GM23338 (cell line): Measurements from ENCODE around the gene TOX2. TPM values are rescaled to one million over a fixed set of nuclear protein-coding genes. Genes with fewer than 3 reads are reported as not detected.

Experiments
- ATAC-seq: fragments of 200-7000 bp; cut with Tn5 transposase; 3 replicates; pipeline ENCODE4 v1.9.1; 2020
- DNase-seq: peaks from one replicate; pipeline ENCODE4 v3.0.0-alpha.2; 2015; ENCODE audit warnings: low spot score
- H2AFZ ChIP-seq: fragments of 200-600 bp; sonication (generic); 2 replicates; pipeline ENCODE4 v1.8.0; 2016; ENCODE audit warnings: antibody characterized with exemption, mild to moderate bottlenecking, moderate library complexity
- H3F3A ChIP-seq: fragments of 200-600 bp; sonication (generic); replicated peaks from 2 replicates; pipeline ENCODE4 v1.8.0; 2017; ENCODE audit warnings: antibody characterized with exemption, mixed run types, low read depth
- H3K27ac ChIP-seq: fragments of 200-600 bp; sonication (generic); 2 replicates; pipeline ENCODE4 v1.6.1; 2016; ENCODE audit warnings: low read depth
- H3K27me3 ChIP-seq: fragments of 200-600 bp; sonication (generic); 2 replicates; pipeline ENCODE4 v1.8.0; 2016; ENCODE audit warnings: mild to moderate bottlenecking, mixed run types, moderate library complexity; ENCODE audit not compliant: insufficient read depth
- H3K36me3 ChIP-seq: fragments of 200-600 bp; sonication (generic); 2 replicates; pipeline ENCODE4 v1.8.0; 2016; ENCODE audit warnings: mild to moderate bottlenecking; ENCODE audit not compliant: insufficient read depth
- H3K4me1 ChIP-seq: fragments of 200-600 bp; sonication (generic); 2 replicates; pipeline ENCODE4 v1.8.0; 2016; ENCODE audit warnings: mild to moderate bottlenecking, moderate library complexity; ENCODE audit not compliant: insufficient read depth
- H3K4me2 ChIP-seq: fragments of 200-600 bp; sonication (generic); 2 replicates; pipeline ENCODE4 v1.7.1; 2017; ENCODE audit warnings: mixed run types
- H3K4me3 ChIP-seq: fragments of 200-600 bp; sonication (generic); 2 replicates; pipeline ENCODE4 v1.6.1; 2016; ENCODE audit warnings: mixed run types
- H3K79me2 ChIP-seq: fragments of 200-600 bp; sonication (generic); replicated peaks from 2 replicates; pipeline ENCODE4 v1.8.0; 2017; ENCODE audit warnings: mild to moderate bottlenecking; ENCODE audit not compliant: insufficient read depth
- H3K9me2 ChIP-seq: fragments of 200-600 bp; sonication (generic); 2 replicates; pipeline ENCODE4 v1.8.0; 2017; ENCODE audit not compliant: insufficient read depth
- H4K20me1 ChIP-seq: fragments of 200-600 bp; sonication (generic); replicated peaks from 2 replicates; pipeline ENCODE4 v1.8.0; 2017; ENCODE audit warnings: mild to moderate bottlenecking; ENCODE audit not compliant: insufficient read depth
- H3K27ac Mint-ChIP-seq: 2 replicates; pipeline ENCODE4 v1.8.0; 2020; ENCODE audit warnings: inconsistent platforms, mild to moderate bottlenecking, moderate library complexity, mixed read lengths
- H3K27me3 Mint-ChIP-seq: 3 replicates; pipeline ENCODE4 v1.8.0; 2022; ENCODE audit warnings: low read depth, mild to moderate bottlenecking, moderate library complexity, mixed read lengths, inconsistent platforms; ENCODE audit not compliant: insufficient read depth, poor library complexity
- H3K36me3 Mint-ChIP-seq: 3 replicates; pipeline ENCODE4 v1.8.0; 2021; ENCODE audit warnings: low read depth, mild to moderate bottlenecking, inconsistent platforms, moderate library complexity, mixed read lengths
- H3K4me1 Mint-ChIP-seq: 3 replicates; pipeline ENCODE4 v1.8.0; 2020; ENCODE audit warnings: mild to moderate bottlenecking, inconsistent platforms, mixed read lengths
- H3K4me3 Mint-ChIP-seq: 3 replicates; pipeline ENCODE4 v1.8.0; 2021; ENCODE audit warnings: moderate library complexity, mild to moderate bottlenecking, inconsistent platforms, mixed read lengths
- H3K9me3 Mint-ChIP-seq: 3 replicates; pipeline ENCODE4 v1.8.0; 2020; ENCODE audit warnings: moderate library complexity, mild to moderate bottlenecking, inconsistent platforms, mixed read lengths
- CREB1 ChIP-seq: fragments of 250-450 bp; sonication (Bioruptor Pico); IDR thresholded peaks from 2 replicates; pipeline ENCODE4 v1.5.0; 2020; ENCODE audit warnings: low read depth, mild to moderate bottlenecking, moderate library complexity
- CTCF ChIP-seq, 2 experiments: fragments of 200-600 bp in 1 of 2; sonication (generic) in 1 of 2; conservative IDR thresholded peaks; 2 replicates each; pipeline versions ENCODE4 v1.5.1 to v1.6.1; 2016 to 2017; ENCODE audit warnings: antibody characterized with exemption in 2 of 2, low read depth in 2 of 2, mild to moderate bottlenecking in 2 of 2, moderate library complexity in 1 of 2
- ETS1 ChIP-seq: IDR thresholded peaks from 2 replicates; pipeline ENCODE4 v1.6.1; 2016; ENCODE audit warnings: antibody characterized with exemption
- EZH2 ChIP-seq: fragments of 200-600 bp; sonication (generic); IDR thresholded peaks from one replicate; pipeline ENCODE4 v1.8.0; 2017; ENCODE audit warnings: antibody characterized with exemption, mild to moderate bottlenecking, low read depth; ENCODE audit not compliant: unreplicated experiment
- EZH2phosphoT487 ChIP-seq: fragments of 200-600 bp; sonication (generic); IDR thresholded peaks from one replicate; pipeline ENCODE4 v1.8.1; 2018; ENCODE audit warnings: antibody characterized with exemption; ENCODE audit not compliant: unreplicated experiment
- JUNB ChIP-seq: IDR thresholded peaks from one replicate; pipeline ENCODE4 v1.6.1; 2016; ENCODE audit warnings: antibody characterized with exemption; ENCODE audit not compliant: unreplicated experiment
- NANOG ChIP-seq: IDR thresholded peaks from 2 replicates; pipeline ENCODE4 v1.6.1; 2016; ENCODE audit warnings: antibody characterized with exemption, borderline replicate concordance
- POLR2AphosphoS5 ChIP-seq: IDR thresholded peaks from 2 replicates; pipeline ENCODE4 v1.6.1; 2016; ENCODE audit warnings: antibody characterized with exemption, low read depth
- REST ChIP-seq: IDR thresholded peaks from one replicate; pipeline ENCODE4 v1.6.1; 2018; ENCODE audit warnings: antibody characterized with exemption; ENCODE audit not compliant: unreplicated experiment
- STAT1 ChIP-seq: IDR thresholded peaks from one replicate; pipeline ENCODE4 v1.6.1; 2016; ENCODE audit warnings: antibody characterized with exemption; ENCODE audit not compliant: unreplicated experiment
- ZNF114 ChIP-seq: fragments of 250-450 bp; sonication (Bioruptor Pico); IDR thresholded peaks from 2 replicates; pipeline ENCODE4 v1.5.0; 2020; ENCODE audit warnings: mild to moderate bottlenecking, moderate library complexity
- ZNF331 ChIP-seq: fragments of 250-450 bp; sonication (Bioruptor Pico); IDR thresholded peaks from 2 replicates; pipeline ENCODE4 v1.5.0; 2020; ENCODE audit warnings: low read depth, mild to moderate bottlenecking, moderate library complexity
- ZNF462 ChIP-seq: fragments of 250-450 bp; sonication (Bioruptor Pico); IDR thresholded peaks from 2 replicates; pipeline ENCODE4 v1.5.0; 2020; ENCODE audit warnings: mild to moderate bottlenecking, moderate library complexity
- polyA plus RNA-seq: library from polyadenylated mRNA; unstranded; fragments of >200 nt; fragmentation: Nextera tagmentation; extraction: Ambion mirVana; gene quantifications from 2 replicates; pipeline ENCODE4 v1.2.1, GENCODE V29; 2016
- total RNA-seq: library from RNA; depleted of rRNA; stranded (reverse); fragments of >200 nt; shearing (Covaris generic); gene quantifications from 2 replicates; pipeline ENCODE4 v1.2.3, GENCODE V29; 2014

TOX2 gene
- total and polyA plus RNA-seq, 2 experiments from 2014 or later, result 1.4 to 1.5 TPM

GRCh38 chr20:43955750-43956191 is 41.1 kb downstream of the TOX2 start:
- H3K27me3 Mint-ChIP-seq, result peaks cover 6% of the 10 kb centered on the region
- H3K36me3 ChIP-seq, result no peaks in the 10 kb centered on the region
- H4K20me1 ChIP-seq, result no peaks in the 10 kb centered on the region
- H3K27ac Mint-ChIP-seq, result no peak overlapping the region
- H3K4me3 Mint-ChIP-seq, result no peak overlapping the region
- ATAC-seq, result no peak
- H3F3A ChIP-seq, result no peaks in the 10 kb centered on the region
- H3K4me3 ChIP-seq, result no peak overlapping the region
- no peak overlapping the region for H3K27ac ChIP-seq
- H3K4me1 ChIP-seq, result 0 out of 2 replicates have a peak, but pooled peaks cover 5% of the 10 kb centered on the region
- no peak for DNase-seq
- no peak overlapping the region for H3K4me2 ChIP-seq
- H3K9me2 ChIP-seq, result no peaks in the 10 kb centered on the region
- no peaks in the 10 kb centered on the region for H3K36me3 Mint-ChIP-seq
- H2AFZ ChIP-seq, result no peak overlapping the region
- TF ChIP-seq STAT1, result no peak
- TF ChIP-seq ZNF462 (CRISPR knock-in tag), result no peak
- TF ChIP-seq ETS1, result no peak
- TF ChIP-seq JUNB, result no peak
- no peak for TF ChIP-seq CREB1 (CRISPR knock-in tag)
- TF ChIP-seq REST, result no peak
- no peak for TF ChIP-seq EZH2
- TF ChIP-seq ZNF114 (CRISPR knock-in tag), result no peak
- TF ChIP-seq POLR2AphosphoS5, result no peak
- no peak for TF ChIP-seq ZNF331 (CRISPR knock-in tag)
- no peak for TF ChIP-seq NANOG
- TF ChIP-seq CTCF (conservative IDR thresholded peaks at IDR 0.05; ENCODE audit: low read depth in 2 of 2), result no peak
- TF ChIP-seq EZH2phosphoT487, result no peak
- no peaks in the 10 kb centered on the region for H3K27me3 ChIP-seq
- peaks cover 6% of the 10 kb centered on the region; the same call in 1 of the 3 replicates for H3K9me3 Mint-ChIP-seq
- H3K4me1 Mint-ChIP-seq, result peaks cover 18% of the 10 kb centered on the region
- no peaks in the 10 kb centered on the region for H3K79me2 ChIP-seq
